Ramos (cell line): ENCODE data around the gene ERN1.
"Not testable (repeated sequence)": the region's sequence is repeated elsewhere in the genome, so short reads cannot be mapped to it uniquely, and the experiment has no call there.

Source experiments
- in situ Hi-C: fragments of 300-500 bp; cut with MboI; formaldehyde crosslinking; loops from one replicate; pipeline ENCODE4 v1.14.3; 2022; ENCODE audit warnings: low sequenced_read_pairs; ENCODE audit not compliant: unreplicated experiment

ERN1 gene

DNA sequence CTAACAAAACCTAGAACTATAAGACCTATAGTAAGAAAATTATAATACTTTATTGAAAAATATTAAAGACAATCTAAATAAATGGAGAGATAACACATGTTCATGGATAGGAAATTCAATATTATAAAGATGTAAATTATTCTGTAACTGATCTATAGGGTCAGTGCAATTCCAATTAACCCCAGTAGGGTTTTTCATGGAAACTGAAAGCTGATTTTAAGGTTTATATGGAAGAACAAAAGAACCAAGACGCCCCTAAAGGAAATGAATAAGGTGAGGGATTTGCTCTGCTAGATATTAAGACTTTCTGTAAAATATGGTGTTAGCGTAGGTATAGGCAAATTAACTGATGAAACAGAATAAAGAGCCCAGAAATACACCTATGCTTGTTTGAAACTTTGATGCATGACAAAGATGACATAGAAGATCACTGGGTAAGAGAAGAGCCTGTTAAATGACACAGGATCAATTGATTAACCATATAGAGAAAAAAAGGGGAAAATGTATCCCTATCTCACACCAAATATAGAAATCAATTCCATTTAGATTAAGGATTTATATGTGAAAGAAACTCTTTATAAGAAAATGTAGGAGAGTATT lies 112.5 kb downstream of the ERN1 start:
- in situ Hi-C loops: no loop called here

GRCh38 chr17:64016974-64017373 lies 113.0 kb downstream of the ERN1 start:
- in situ Hi-C loops: no loop called here

- in situ Hi-C loops: no loop called here
Observed at GRCh38 chr17:64016231-64016784, 113.6 kb downstream of the ERN1 start.

GRCh38 chr17:64015447-64015846 lies 114.5 kb downstream of the ERN1 start:
- in situ Hi-C loops: no loop called here

DNA sequence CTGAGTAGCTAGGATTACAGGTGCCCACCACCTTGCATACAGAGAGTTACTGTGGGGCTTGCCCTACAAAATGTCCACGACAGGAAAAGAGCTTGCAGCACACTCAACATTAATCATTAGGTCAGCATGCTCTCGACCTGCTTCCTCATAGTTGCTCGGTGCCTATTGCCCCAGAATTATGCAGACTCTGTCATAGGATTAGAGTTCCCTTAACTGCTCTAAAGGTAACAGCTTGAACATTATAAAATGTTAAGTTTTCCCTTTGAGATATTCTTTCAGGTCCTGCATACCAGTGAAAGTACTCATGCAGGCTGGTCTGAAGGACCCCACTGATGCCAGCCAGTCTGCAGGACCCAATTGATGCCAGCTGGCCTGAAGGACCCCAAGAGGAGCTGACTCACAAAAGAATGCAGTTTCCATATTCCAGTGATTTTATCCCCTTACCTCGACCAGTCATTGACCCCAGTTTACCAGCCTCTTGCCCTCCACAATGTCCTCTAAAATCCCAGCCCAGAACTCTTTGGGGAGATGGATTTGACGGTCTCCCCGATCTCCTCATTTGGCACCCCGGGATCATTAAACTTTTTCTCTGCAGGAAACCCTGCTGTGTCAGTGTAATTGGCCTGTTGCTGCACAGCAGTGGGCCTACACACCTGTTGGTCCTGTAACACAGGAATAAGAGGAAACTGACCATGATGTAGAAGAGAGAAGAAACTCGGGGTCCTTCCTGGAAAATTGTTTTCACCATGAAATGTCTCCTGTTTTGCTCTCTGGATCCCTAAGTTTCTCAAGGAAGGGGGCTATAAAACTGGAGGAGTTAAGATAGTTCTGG lies 120.2 kb downstream of the ERN1 start:
- in situ Hi-C loops: no loop called here

GRCh38 chr17:64008830-64009229 lies 121.1 kb downstream of the ERN1 start:
- in situ Hi-C loops: no loop called here

DNA sequence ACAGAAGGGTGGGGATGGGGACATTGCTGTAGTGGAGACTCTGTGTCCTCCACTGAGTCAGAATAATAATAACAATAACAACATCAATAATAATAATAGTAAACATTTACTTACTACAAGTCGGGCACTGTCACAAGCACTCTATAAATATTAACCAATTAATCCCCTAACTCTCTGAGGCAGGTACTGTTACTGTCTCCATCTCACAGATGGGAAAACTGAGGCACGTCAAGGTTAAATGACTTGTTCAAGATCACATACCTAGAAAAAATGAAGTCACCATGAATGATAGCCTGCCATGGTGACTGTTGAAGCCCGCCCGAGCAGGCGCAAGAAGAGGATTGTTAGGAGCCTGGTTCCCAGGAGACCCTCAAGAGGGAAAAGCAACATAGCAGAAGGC lies 121.6 kb downstream of the ERN1 start:
- in situ Hi-C loops: no loop called here

- in situ Hi-C loops: no loop called here
Observed at GRCh38 chr17:64007838-64008282, 122.1 kb downstream of the ERN1 start.

- in situ Hi-C loops: not testable (repeated sequence)
Observed at GRCh38 chr17:64007089-64007837, 122.7 kb downstream of the ERN1 start.

GRCh38 chr17:64006361-64007088 lies 123.4 kb downstream of the ERN1 start:
- in situ Hi-C loops: no loop called here

DNA sequence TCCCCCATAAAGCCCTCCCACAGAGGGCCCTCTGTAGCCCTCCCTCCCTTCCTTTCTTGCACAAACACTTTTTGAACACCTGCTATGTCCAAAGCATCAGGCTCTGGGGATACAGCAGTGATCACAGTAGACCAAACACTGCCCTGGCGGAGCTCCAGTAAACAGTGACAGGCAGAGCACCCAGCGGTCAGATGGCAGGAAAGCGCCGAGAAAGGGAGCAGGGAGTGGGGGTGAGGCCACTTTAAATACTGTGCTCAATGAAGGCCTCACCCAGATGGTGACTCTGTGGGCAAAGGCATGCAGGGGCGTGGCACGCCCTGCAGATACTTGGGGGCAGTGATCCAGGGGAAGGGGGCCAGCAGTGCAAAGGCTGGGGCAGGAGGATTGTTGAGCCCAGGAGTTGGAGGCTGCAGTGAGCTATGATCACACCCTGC lies 124.2 kb downstream of the ERN1 start:
- in situ Hi-C loops: no loop called here

- in situ Hi-C loops: no loop called here
Observed at GRCh38 chr17:64004903-64005733, 124.8 kb downstream of the ERN1 start.

DNA sequence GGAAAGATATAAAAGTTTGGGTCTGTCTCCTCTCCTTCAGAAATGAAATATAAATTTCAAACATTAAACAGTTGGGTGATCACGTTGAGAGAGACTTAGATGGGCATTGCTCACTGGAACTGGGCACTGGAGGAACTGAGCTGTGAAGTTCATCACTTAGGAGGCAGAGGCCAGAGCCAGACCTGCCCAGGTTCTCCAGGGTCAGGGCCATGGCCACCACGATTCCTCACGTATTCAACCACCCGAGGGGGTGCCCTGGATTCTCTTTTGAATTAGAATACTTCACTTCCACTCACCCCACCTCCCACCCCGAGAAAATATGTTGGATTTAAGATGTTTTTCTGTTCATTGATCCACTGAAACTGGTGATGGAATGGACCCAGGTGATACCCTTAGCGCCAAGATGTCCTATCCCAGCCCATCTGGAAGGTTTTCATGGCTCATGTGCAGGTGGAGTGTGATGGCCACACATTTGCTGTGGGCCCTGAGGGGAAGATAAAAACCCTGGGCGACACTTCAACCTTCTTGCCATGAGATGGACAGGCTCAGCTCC lies 125.7 kb downstream of the ERN1 start:
- in situ Hi-C loops: no loop called here

DNA sequence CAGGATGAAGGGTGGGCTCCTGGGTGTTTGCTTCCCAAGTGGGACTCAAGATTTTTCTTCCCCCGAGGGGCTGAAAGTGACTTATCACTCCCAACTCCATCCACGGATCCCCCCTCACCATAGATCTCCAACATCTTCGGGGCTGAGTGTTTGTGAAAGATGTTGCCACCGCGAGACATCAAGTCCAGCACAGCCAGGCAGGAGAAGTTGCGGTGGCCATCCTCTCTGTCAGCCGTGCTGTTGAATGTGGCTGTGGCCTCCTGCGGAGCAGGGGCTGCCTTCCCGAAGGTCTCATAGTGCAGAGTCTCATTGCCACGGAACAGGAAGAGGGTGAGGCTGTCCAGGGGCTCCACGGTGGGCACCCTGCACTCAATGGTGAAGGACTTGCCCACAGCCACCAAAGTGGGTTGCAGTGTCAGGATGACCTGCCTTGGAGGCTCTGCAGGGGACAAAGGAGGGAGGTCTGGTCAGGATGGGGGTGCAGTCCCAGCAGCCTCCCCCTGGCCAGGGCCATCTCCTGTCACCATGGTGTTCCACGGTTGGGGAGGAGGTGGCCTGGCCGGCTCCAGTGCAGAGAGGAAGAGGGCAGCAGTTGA lies 126.3 kb downstream of the ERN1 start:
- in situ Hi-C loops: no loop called here

- in situ Hi-C loops: no loop called here
Observed at GRCh38 chr17:64002658-64003525, 127.1 kb downstream of the ERN1 start.

DNA sequence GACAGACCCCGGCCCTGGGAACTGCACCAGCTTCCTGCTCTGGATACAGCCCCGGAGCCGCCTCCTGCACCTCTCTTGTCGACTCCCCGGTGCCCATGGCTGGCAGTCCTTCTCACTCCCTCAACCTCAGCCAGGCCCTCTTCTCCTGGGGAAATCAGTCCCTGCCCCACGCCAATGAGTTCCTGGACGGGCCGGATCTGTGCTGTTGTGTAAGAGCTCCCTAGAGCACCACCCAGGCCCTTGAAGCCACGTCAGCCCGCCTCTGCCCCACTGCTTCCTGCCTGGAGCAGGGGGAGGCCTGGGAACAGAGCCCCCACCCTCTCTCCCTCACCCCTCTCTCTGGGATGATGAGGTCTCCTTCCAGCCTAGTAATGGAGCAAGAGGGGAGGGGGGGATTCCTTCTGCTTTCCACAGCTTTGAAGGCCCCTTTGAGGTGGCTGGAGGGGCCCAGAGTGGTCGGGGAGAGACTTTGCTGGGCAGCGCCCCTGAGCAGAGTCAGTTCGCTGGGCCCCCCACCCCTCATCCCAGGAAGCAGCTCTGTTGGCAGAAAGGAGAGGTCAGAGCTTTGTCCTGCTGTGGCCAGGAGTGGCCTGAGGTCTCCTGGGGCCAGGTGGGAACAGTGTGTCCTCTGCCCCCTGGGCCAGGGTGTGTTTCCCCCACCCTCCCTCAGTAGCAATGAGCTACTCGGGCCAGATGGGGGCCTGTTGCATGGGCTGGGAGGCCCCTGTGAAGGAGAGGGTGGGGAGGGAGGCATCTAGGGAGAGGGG lies 128.0 kb downstream of the ERN1 start:
- in situ Hi-C loops: no loop called here

DNA sequence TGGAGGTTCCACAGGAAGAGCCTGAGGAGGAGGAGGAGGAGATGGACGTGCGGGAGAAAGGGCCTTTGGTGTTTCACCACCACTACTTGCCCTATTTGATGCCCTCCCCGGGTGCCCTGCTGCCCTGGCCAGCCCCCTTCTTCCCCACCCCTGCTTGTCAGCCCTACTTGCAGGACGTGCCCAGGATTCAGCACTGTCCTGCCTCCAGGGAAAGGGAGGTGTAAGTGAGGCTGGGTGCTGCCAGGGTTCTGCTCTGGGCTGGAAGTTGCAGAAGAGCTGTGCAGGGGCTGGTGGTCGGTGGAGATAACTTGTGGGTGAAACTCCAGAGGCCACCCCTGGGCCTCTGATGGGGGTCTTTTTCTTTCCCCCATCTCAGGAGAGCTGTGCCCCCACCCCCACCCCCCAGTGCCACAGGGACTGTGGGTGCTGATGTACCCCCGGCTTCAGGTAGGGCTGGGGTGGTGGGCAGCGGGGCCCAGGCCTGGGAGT lies 128.8 kb downstream of the ERN1 start:
- in situ Hi-C loops: no loop called here
